CD4-positive, alpha-beta memory T cell (primary cell): ENCODE results near the gene UBASH3B. TPM values are rescaled to one million over a fixed set of nuclear protein-coding genes. Genes with fewer than 3 reads are reported as not detected.

Experiments
- CTCF ChIA-PET: fragments of 350-600 bp; sonication (Branson Sonifier 250); formaldehyde crosslinking; loops from one replicate; lab custom pipeline; 2021; ENCODE audit warnings: inconsistent platforms; ENCODE audit not compliant: partially characterized antibody; lab: Charles Lee
- POLR2A ChIA-PET: fragments of 350-600 bp; sonication (Branson Sonifier 250); formaldehyde crosslinking; loops from one replicate; lab custom pipeline; 2021; ENCODE audit not compliant: partially characterized antibody; lab: Charles Lee
- DNase-seq, 5 donors: peaks; one replicate each; pipeline versions ENCODE4 v3.0.0 to v3.0.0-alpha.2; 2020 to 2022; ENCODE audit warnings: mixed read lengths in 1 of 5
- H3K27ac ChIP-seq: one replicate; pipeline ENCODE4 v1.7.0; 2013; ENCODE audit warnings: low read depth, low read length
- H3K27me3 ChIP-seq: 2 replicates; pipeline ENCODE4 v1.7.0; 2013; ENCODE audit warnings: mild to moderate bottlenecking, low read length, moderate library complexity; ENCODE audit not compliant: insufficient read depth
- H3K36me3 ChIP-seq: 2 replicates; pipeline ENCODE4 v1.7.0; 2013; ENCODE audit warnings: mild to moderate bottlenecking, low read length, moderate library complexity; ENCODE audit not compliant: insufficient read depth
- H3K4me1 ChIP-seq: 2 replicates; pipeline ENCODE4 v1.7.0; 2013; ENCODE audit warnings: mild to moderate bottlenecking, low read length, moderate library complexity; ENCODE audit not compliant: insufficient read depth
- H3K4me3 ChIP-seq, 2 donors: one replicate each; pipeline ENCODE4 v1.7.0; 2013; ENCODE audit warnings: low read length in 2 of 2, mild to moderate bottlenecking in 1 of 2
- H3K9me3 ChIP-seq, 2 donors: one replicate each; pipeline ENCODE4 v1.7.0; 2013; ENCODE audit warnings: low read length in 2 of 2, control low read depth in 1 of 2; ENCODE audit not compliant: control insufficient read depth in 1 of 2
- H3K27ac Mint-ChIP-seq, 7 donors: one replicate each; pipeline ENCODE4 v1.8.0; 2020 to 2021; ENCODE audit warnings: mixed read lengths in 7 of 7, mild to moderate bottlenecking in 6 of 7, inconsistent platforms in 3 of 7, moderate library complexity in 3 of 7
- H3K27me3 Mint-ChIP-seq, 2 donors: one replicate each; pipeline ENCODE4 v1.8.0; 2020 to 2021; ENCODE audit warnings: mixed read lengths in 2 of 2
- H3K36me3 Mint-ChIP-seq, 2 donors: one replicate each; pipeline ENCODE4 v1.8.0; 2020 to 2021; ENCODE audit warnings: mixed read lengths in 2 of 2, inconsistent platforms in 1 of 2, mild to moderate bottlenecking in 1 of 2
- H3K4me1 Mint-ChIP-seq, 4 donors: one replicate each; pipeline ENCODE4 v1.8.0; 2020 to 2021; ENCODE audit warnings: mixed read lengths in 4 of 4, mild to moderate bottlenecking in 1 of 4
- H3K4me3 Mint-ChIP-seq, 8 donors: one replicate each; pipeline ENCODE4 v1.8.0; 2020 to 2021; ENCODE audit warnings: mixed read lengths in 8 of 8, mild to moderate bottlenecking in 7 of 8, moderate library complexity in 6 of 8, inconsistent platforms in 3 of 8
- H3K9me3 Mint-ChIP-seq, 8 donors: one replicate each; pipeline ENCODE4 v1.8.0; 2020 to 2021; ENCODE audit warnings: mixed read lengths in 8 of 8, mild to moderate bottlenecking in 5 of 8, inconsistent platforms in 3 of 8, moderate library complexity in 1 of 8
- intact Hi-C: fragments of 100-400 bp; cut with micrococcal nuclease; formaldehyde crosslinking; loops from one replicate; pipeline ENCODE4 v1.15.1; 2023
- polyA plus RNA-seq, 2 donors: library from polyadenylated mRNA; unstranded; fragments of 300-500 nt; fragmentation: Illumina TruSeq; gene quantifications; one replicate each; pipeline ENCODE4 v1.2.3, GENCODE V29; 2021
- total RNA-seq, 2 experiments: library from RNA; stranded (reverse); gene quantifications; one replicate each; pipeline ENCODE4 v1.2.3, GENCODE V29; 2021

UBASH3B gene
- total and polyA plus RNA-seq, 4 experiments from 2014 or later: 6.7 to 30.9 (median 20.2) TPM

DNA sequence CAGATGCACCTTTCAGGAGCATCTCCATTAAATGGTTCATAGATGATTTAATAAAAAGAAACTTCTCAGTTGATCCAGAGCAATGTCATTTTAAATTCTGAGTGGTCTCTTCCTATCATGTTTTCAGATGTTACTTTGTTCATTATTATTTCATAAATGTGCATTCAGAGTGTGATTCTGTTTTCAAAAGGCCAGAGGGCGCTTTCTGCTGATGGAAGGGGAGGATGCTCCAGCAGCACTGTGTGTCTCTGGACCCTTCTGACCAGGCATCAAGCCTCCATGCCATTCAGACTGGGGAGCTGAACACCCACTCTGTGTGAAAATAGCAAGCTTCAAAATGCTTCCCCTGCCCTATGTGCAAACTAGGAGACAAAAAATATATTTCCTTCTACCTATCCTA, 158.9 kb downstream of the UBASH3B start:
- Mint-ChIP-seq H3K9me3 (peaks cover 0 to 14% (median 10%) of the 10 kb centered on the region in 8 donors), H3K27ac (no peak overlapping the region), H3K4me1 (peaks cover 7 to 12% (median 9%) of the 10 kb centered on the region in 4 donors), H3K27me3 (no peaks in the 10 kb centered on the region), H3K4me3 (no peak overlapping the region), H3K36me3 (peaks cover 22 to 28% of the 10 kb centered on the region in 2 donors)
- H3K27ac ChIP-seq: no peak overlapping the region
- peaks cover 3% of the 10 kb centered on the region for H3K4me1 ChIP-seq
- H3K9me3 ChIP-seq: no peaks in the 10 kb centered on the region
- H3K36me3 ChIP-seq: no peaks in the 10 kb centered on the region
- POLR2A ChIA-PET: no interaction called here
- H3K27me3 ChIP-seq: no peaks in the 10 kb centered on the region
- H3K4me3 ChIP-seq: no peak overlapping the region
- intact Hi-C loops: loop anchor here (5.0 kb wide), 1 partner anchor 38 kb away; no protein-coding TSS in a partner anchor
- CTCF ChIA-PET: interaction anchor here (1.7 to 4.4 kb wide), 2 partner anchors 29 to 38 kb away, joined by 3 to 52 read pairs; no protein-coding TSS in a partner anchor
- DNase-seq: no peak

DNA sequence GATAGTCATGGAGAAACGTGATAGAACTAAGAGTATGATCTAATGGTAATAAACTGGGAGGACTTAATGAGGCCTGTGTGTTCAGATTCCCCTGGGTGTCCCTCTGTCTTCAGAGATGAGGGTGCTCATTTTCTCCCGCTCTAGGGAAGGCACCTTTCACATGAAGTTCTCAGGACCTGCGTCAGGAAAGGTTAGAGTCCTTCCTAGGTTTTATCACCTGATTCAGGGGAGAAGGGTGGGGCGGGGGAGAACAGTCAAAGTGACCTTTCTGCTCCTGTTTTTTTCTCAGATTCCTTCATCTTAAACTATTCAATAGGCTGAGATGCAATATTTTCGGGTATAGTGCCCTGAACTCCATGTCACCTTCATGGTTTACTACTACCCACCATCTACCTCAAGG, 160.4 kb downstream of the UBASH3B start:
- CTCF ChIA-PET: interaction anchor here (4.4 kb wide), 1 partner anchor 37 kb away, joined by 52 read pairs; no protein-coding TSS in a partner anchor
- Histone ChIP-seq H3K9me3 (no peaks in the 10 kb centered on the region), H3K36me3 (no peaks in the 10 kb centered on the region), H3K27me3 (no peaks in the 10 kb centered on the region), H3K4me3 (no peak overlapping the region), H3K27ac (no peak overlapping the region), H3K4me1 (peaks cover 3% of the 10 kb centered on the region)
- H3K27ac Mint-ChIP-seq: no peak overlapping the region
- peaks cover 0 to 23% (median 18%) of the 10 kb centered on the region in 8 donors for H3K9me3 Mint-ChIP-seq
- peaks cover 7 to 12% (median 9%) of the 10 kb centered on the region in 4 donors for H3K4me1 Mint-ChIP-seq
- no peak for DNase-seq
- no peaks in the 10 kb centered on the region for H3K27me3 Mint-ChIP-seq
- H3K36me3 Mint-ChIP-seq: peaks cover 14 to 24% of the 10 kb centered on the region in 2 donors
- no peak overlapping the region for H3K4me3 Mint-ChIP-seq
- intact Hi-C loops: no loop called here
- POLR2A ChIA-PET: no interaction called here

DNA sequence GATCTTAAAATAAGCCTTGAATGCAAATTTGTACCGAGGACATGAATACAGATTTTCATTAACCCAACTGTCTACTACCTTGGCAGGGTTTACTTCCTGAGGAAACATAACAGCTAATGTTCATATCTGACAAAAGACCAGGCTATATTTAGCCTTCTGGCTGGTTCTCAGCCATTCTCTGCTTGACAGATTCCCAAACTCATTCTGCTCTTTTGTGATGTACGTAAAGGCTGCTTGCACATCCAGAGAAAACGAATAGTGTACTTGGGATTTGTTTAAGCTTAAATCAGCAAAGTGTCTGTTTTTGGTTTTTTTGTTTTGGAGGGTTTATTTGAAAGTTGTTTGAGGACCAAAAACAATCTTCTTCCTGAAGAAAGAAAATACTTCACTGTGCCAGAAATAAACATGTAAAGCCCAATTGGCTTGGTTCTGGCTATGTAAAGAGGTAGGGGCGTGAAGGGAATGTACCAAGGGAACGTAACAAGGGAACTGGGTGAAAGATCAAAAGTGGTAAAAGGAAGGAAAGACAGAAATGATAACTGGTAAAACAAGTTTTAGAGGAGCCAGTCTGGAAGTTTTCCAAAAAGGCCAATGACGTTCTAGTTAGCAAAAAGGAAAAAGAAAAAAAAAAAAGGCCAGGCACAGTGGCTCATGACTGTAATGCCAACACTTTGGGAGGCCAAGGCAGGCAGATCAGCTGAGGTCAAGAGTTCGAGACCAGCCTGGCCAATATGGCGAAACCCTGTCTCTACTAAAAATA, 161.4 kb downstream of the UBASH3B start:
- intact Hi-C loops: no loop called here
- DNase-seq: no peak
- peaks cover 5 to 9% (median 8%) of the 10 kb centered on the region in 4 donors for H3K4me1 Mint-ChIP-seq
- CTCF ChIA-PET: interaction anchor here (1.3 to 4.4 kb wide), 3 partner anchors 21 to 36 kb away, joined by 3 to 52 read pairs (median 9); no protein-coding TSS in a partner anchor
- peak overlapping the region in 1 of 8 donors; percentile 43 for H3K4me3 Mint-ChIP-seq
- H3K27ac ChIP-seq: no peak overlapping the region
- peaks cover 0 to 23% (median 18%) of the 10 kb centered on the region in 8 donors for H3K9me3 Mint-ChIP-seq
- POLR2A ChIA-PET: no interaction called here
- H3K9me3 ChIP-seq: no peaks in the 10 kb centered on the region
- H3K36me3 ChIP-seq: no peaks in the 10 kb centered on the region
- H3K27me3 Mint-ChIP-seq: no peaks in the 10 kb centered on the region
- H3K4me3 ChIP-seq: no peak overlapping the region
- H3K36me3 Mint-ChIP-seq: peaks cover 10 to 24% of the 10 kb centered on the region in 2 donors
- no peaks in the 10 kb centered on the region for H3K27me3 ChIP-seq
- H3K4me1 ChIP-seq: peaks cover 3% of the 10 kb centered on the region
- H3K27ac Mint-ChIP-seq: peak overlapping the region in 1 of 7 donors; percentile 1

DNA sequence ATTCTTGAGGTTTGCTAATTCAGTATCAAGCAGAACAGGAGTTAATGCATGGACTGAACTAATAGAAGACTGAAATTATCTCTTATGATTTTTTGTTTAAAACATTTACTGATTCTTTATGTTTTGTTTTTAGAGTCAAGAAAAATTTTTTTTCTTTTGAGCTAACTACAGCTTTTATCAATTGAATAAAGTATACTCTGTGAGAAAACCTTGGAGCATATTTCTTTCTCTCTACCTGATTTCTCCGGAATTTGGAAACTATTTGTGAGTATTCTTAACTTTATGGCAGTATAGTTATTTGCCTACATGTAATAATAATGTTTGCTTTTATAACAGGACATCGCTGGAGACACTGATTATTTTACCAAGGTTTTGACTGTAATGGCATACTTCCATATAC, 164.6 kb downstream of the UBASH3B start:
- Histone ChIP-seq H3K4me1 (no peaks in the 10 kb centered on the region), H3K27me3 (no peaks in the 10 kb centered on the region), H3K36me3 (no peaks in the 10 kb centered on the region), H3K9me3 (no peaks in the 10 kb centered on the region), H3K4me3 (no peak overlapping the region), H3K27ac (no peak overlapping the region)
- CTCF ChIA-PET: interaction anchor here (1.0 kb wide), 1 partner anchor 15 kb away, joined by 3 read pairs; no protein-coding TSS in a partner anchor
- intact Hi-C loops: no loop called here
- Mint-ChIP-seq H3K36me3 (peaks cover 6 to 33% of the 10 kb centered on the region in 2 donors), H3K9me3 (peaks cover 0 to 24% (median 18%) of the 10 kb centered on the region in 8 donors), H3K4me1 (no peaks in the 10 kb centered on the region), H3K27ac (no peak overlapping the region), H3K27me3 (peaks cover 0 to 1% of the 10 kb centered on the region in 2 donors), H3K4me3 (no peak overlapping the region)
- DNase-seq: no peak
- POLR2A ChIA-PET: no interaction called here

DNA sequence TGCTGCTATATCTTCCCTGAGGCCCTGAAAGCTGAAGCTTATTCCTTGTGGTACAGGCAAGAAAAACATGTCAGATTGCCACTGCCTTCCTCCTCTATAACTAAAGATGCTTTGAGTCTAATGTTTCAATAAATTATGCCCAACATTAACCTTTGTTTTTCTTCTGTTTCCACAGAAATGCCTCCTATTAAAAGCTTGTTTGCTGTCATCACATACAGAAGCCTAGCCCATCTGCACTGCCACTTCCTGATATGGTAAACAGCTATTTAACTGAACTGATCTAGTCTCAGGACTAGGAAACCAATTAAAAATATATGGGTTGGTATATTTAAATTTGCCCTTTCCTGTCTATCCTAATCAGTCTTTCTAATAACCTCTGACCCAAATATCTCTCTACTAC, 165.6 kb downstream of the UBASH3B start:
- peaks cover 6 to 41% of the 10 kb centered on the region in 2 donors for H3K36me3 Mint-ChIP-seq

DNA sequence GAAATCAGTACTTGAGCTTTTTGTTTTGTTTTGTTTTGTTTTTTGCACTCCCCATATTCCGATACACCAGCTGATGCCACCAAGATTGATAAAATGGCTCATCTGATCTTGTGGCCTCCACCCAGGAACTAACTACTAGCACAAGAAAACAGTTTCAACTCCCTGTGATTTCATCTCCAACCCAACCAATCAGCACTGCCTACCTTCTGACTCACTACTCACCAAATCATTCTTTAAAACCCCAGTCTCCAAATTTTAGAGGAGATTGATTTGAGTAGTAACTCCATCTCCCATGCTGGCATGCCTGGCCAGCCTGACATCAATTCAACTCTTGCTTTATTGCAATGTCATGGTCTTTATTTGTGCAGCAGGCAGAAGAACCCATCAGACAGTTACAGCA, 166.7 kb downstream of the UBASH3B start:
- POLR2A ChIA-PET: no interaction called here
- H3K36me3 Mint-ChIP-seq: peaks cover 6 to 43% of the 10 kb centered on the region in 2 donors
- no peaks in the 10 kb centered on the region for H3K4me1 Mint-ChIP-seq
- CTCF ChIA-PET: interaction anchor here (0.9 to 1.5 kb wide), 2 partner anchors 30 to 34 kb away, joined by 3 to 6 read pairs; no protein-coding TSS in a partner anchor
- no peak overlapping the region for H3K4me3 Mint-ChIP-seq
- Histone ChIP-seq H3K27me3 (no peaks in the 10 kb centered on the region), H3K4me1 (no peaks in the 10 kb centered on the region), H3K4me3 (no peak overlapping the region), H3K36me3 (no peaks in the 10 kb centered on the region), H3K27ac (no peak overlapping the region), H3K9me3 (no peaks in the 10 kb centered on the region)
- peaks cover 0 to 26% (median 17%) of the 10 kb centered on the region in 8 donors for H3K9me3 Mint-ChIP-seq
- H3K27ac Mint-ChIP-seq: no peak overlapping the region
- intact Hi-C loops: no loop called here
- peaks cover 0 to 9% of the 10 kb centered on the region in 2 donors for H3K27me3 Mint-ChIP-seq
- no peak for DNase-seq

More for the DNA sequence above, 165.6 kb downstream of the UBASH3B start:
- Mint-ChIP-seq H3K27me3 (peaks cover 0 to 8% of the 10 kb centered on the region in 2 donors), H3K27ac (peak overlapping the region in 1 of 7 donors; percentile 12), H3K4me1 (no peaks in the 10 kb centered on the region), H3K4me3 (no peak overlapping the region), H3K9me3 (peaks cover 0 to 26% (median 18%) of the 10 kb centered on the region in 8 donors)
- Histone ChIP-seq H3K36me3 (no peaks in the 10 kb centered on the region), H3K9me3 (no peaks in the 10 kb centered on the region), H3K27me3 (no peaks in the 10 kb centered on the region), H3K4me3 (no peak overlapping the region), H3K27ac (no peak overlapping the region), H3K4me1 (no peaks in the 10 kb centered on the region)
- POLR2A ChIA-PET: no interaction called here
- CTCF ChIA-PET: interaction anchor here (0.5 to 1.5 kb wide), 6 partner anchors 11 to 241 kb away, joined by 3 to 6 read pairs (median 4); no protein-coding TSS in a partner anchor
- intact Hi-C loops: no loop called here
- no peak for DNase-seq

DNA sequence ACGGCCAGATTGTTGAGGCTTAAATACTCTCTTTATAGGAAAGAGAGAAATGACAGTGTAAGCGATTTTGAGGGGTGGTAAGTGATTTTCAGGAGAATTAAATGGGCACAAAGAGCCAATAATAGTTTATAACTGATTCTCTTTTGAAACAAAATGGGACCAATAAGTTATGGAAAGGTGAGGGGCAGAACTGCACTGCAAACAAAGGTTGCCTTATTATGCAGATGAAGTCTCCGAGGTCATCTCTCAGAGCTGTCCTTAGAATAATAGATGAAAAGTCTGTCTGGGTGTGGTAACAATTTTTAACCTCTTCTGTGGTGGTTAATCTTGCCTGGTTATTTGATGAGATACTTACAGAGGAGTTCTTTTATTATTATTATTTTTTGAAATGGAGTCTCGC, 168.0 kb downstream of the UBASH3B start:
- Histone ChIP-seq H3K27me3 (no peaks in the 10 kb centered on the region), H3K4me3 (no peak overlapping the region), H3K36me3 (no peaks in the 10 kb centered on the region), H3K4me1 (no peaks in the 10 kb centered on the region), H3K9me3 (no peaks in the 10 kb centered on the region), H3K27ac (no peak overlapping the region)
- Mint-ChIP-seq H3K4me3 (no peak overlapping the region), H3K9me3 (peaks cover 0 to 21% (median 14%) of the 10 kb centered on the region in 8 donors), H3K4me1 (no peaks in the 10 kb centered on the region), H3K27me3 (peaks cover 0 to 9% of the 10 kb centered on the region in 2 donors), H3K36me3 (peaks cover 6 to 43% of the 10 kb centered on the region in 2 donors), H3K27ac (no peak overlapping the region)
- intact Hi-C loops: no loop called here
- POLR2A ChIA-PET: no interaction called here
- no peak for DNase-seq
- CTCF ChIA-PET: interaction anchor here (1.3 kb wide), 1 partner anchor 30 kb away, joined by 3 read pairs; no protein-coding TSS in a partner anchor
